ENCODE measurements around the gene FGGY. TPM values are rescaled to one million over a fixed set of nuclear protein-coding genes. Genes with fewer than 3 reads are reported as not detected.

FGGY gene
- total RNA-seq, 1 donor from 2014 or later, result 9.0 TPM

DNA sequence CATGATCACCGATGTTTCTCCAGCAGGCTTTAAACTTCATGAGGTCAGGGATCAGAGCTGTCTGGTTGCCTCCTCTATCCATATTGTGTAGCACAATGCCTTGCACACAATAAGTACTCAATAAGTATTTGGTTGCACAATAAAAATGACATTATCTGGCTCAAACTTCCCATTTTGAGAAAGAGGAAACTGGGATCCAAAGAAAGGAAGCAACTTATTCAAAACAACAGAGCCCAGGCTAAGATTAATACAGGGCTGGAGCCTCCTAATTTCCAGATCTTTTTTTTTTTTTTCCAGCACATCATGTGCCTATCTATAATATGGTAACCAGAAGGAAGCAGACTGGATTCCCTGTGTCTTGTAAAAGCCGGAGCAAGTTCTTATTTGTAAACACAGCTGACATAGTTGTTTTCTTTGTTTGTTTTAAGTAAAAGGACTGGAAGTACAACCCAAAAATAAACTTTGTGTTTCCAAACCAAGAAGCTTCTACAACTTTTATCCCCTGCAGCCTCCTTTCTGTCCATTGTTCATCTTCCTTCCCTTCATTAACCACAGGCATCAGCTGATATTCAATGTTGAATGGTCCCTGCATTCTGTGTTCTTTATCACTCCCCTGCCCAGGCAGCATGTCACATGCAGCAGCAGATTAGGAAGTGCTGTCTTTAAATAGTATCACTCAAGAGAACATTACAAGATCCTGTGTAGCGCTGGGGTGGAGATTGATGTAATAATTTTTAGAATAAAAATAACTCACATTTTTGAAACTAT lies 446.6 kb downstream of the FGGY start:
- no peak overlapping the region for H3K27ac Mint-ChIP-seq (ENCODE audit: unreplicated experiment)
- TF ChIP-seq, protein P1, sequence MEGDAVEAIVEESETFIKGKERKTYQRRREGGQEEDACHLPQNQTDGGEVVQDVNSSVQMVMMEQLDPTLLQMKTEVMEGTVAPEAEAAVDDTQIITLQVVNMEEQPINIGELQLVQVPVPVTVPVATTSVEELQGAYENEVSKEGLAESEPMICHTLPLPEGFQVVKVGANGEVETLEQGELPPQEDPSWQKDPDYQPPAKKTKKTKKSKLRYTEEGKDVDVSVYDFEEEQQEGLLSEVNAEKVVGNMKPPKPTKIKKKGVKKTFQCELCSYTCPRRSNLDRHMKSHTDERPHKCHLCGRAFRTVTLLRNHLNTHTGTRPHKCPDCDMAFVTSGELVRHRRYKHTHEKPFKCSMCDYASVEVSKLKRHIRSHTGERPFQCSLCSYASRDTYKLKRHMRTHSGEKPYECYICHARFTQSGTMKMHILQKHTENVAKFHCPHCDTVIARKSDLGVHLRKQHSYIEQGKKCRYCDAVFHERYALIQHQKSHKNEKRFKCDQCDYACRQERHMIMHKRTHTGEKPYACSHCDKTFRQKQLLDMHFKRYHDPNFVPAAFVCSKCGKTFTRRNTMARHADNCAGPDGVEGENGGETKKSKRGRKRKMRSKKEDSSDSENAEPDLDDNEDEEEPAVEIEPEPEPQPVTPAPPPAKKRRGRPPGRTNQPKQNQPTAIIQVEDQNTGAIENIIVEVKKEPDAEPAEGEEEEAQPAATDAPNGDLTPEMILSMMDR (IDR thresholded peaks at IDR 0.05), result no peak
- H3K9me3 Mint-ChIP-seq (ENCODE audit: low read depth), result no peaks in the 10 kb centered on the region
- DNase-seq (ENCODE audit: low spot score), result no peak
- H3K27me3 Mint-ChIP-seq (ENCODE audit: low read depth), result no peaks in the 10 kb centered on the region
- H3K4me1 Mint-ChIP-seq (ENCODE audit: low read depth), result peaks cover 15% of the 10 kb centered on the region
- H3K4me3 Mint-ChIP-seq (ENCODE audit: unreplicated experiment), result no peak overlapping the region
- no peaks in the 10 kb centered on the region for H3K36me3 Mint-ChIP-seq (ENCODE audit: low read depth)

DNA sequence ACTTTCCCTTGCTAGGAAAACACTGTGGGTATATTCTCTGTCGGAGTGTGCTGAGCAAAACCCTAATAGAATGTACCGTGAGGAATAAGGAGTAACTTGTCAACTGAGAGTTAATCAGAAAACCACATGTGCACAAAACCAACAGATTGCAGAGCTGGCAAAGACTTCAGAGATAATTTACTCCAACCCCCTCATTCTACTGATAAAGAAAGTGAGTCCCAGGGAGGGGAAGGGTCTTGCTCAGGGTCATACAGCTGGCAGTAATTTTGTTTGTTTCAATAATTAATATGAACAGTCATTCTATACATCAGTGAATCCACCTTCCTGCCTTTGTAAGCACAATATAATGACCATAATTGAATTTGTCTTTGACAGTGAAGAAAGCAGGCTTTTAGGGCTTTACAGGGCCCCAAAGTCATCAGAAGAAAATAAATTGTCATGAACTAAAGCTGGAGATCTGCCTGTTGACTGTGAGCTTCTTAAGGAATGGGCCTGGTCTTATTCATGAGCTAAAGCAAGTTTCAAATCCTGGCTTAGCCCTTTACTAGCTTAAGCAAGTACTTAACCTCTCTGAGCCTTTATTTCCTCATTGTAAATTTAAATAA lies 450.6 kb downstream of the FGGY start:
- Mint-ChIP-seq H3K27me3 (ENCODE audit: low read depth) (no peaks in the 10 kb centered on the region), H3K4me1 (ENCODE audit: low read depth) (peaks cover 22% of the 10 kb centered on the region), H3K27ac (ENCODE audit: unreplicated experiment) (no peak overlapping the region), H3K4me3 (ENCODE audit: unreplicated experiment) (no peak overlapping the region), H3K36me3 (ENCODE audit: low read depth) (no peaks in the 10 kb centered on the region), H3K9me3 (ENCODE audit: low read depth) (no peaks in the 10 kb centered on the region)
- TF ChIP-seq, protein P1 (IDR thresholded peaks at IDR 0.05), result no peak
- DNase-seq (ENCODE audit: low spot score), result no peak

DNA sequence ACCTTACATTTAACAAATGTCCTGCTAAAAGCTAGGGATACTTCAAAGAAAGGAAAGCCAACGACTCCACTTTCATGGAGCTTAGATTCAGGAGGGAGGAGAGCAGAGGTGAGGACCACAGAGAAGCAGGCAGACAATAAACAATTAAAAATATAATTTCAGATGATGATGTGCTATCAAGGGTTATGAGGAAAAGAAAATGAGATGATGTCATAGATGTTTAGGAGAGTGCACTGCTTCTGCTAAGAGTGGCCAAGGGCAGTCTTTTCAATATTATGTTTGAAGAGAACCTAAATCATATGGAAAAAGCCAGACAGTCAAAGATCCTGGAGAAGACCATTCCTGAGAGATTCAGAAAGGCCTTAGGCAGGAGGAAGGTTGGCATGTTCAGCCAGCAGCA lies 451.2 kb downstream of the FGGY start:
- no peak for DNase-seq (ENCODE audit: low spot score)
- TF ChIP-seq, protein P1 (IDR thresholded peaks at IDR 0.05), result no peak
- no peak overlapping the region for H3K27ac Mint-ChIP-seq (ENCODE audit: unreplicated experiment)
- H3K4me1 Mint-ChIP-seq (ENCODE audit: low read depth), result peaks cover 28% of the 10 kb centered on the region
- no peak overlapping the region for H3K4me3 Mint-ChIP-seq (ENCODE audit: unreplicated experiment)
- H3K36me3 Mint-ChIP-seq (ENCODE audit: low read depth), result no peaks in the 10 kb centered on the region
- H3K9me3 Mint-ChIP-seq (ENCODE audit: low read depth), result no peaks in the 10 kb centered on the region
- no peaks in the 10 kb centered on the region for H3K27me3 Mint-ChIP-seq (ENCODE audit: low read depth)

DNA sequence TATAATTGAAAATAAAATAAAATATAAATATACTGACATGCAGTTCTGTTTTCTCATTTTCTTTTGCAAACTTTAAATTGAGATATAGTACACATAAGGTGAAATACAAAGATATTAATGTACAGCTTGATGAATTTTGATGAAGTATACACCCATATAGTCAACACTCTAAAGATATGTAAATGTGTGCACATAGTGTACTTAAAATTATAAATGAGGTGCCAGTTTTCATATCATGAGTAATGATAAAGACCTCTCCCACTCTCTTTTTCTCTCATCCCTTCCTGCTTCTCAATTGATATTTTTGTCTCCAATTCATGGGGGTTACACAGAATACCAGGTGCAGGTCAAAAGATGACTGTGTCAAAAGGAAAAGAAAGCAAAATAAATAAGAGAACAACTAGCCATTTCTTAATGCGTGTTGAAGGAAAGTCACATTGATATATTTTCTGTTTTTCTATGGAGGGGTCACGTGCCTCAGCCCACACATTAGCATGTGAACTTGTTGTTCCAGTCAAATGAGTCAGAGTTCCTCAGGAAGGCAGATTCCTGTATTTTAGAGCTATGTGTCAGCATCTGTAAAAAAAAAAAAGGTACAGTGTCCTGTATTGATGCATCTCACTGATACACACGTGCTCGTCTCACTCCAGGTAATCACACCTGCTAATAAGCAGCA lies 453.6 kb downstream of the FGGY start:
- Mint-ChIP-seq H3K9me3 (ENCODE audit: low read depth) (no peaks in the 10 kb centered on the region), H3K4me1 (ENCODE audit: low read depth) (peaks cover 29% of the 10 kb centered on the region), H3K4me3 (ENCODE audit: unreplicated experiment) (no peak overlapping the region), H3K27me3 (ENCODE audit: low read depth) (no peaks in the 10 kb centered on the region), H3K27ac (ENCODE audit: unreplicated experiment) (peak overlapping the region; percentile 92), H3K36me3 (ENCODE audit: low read depth) (no peaks in the 10 kb centered on the region)
- TF ChIP-seq, protein P1 (IDR thresholded peaks at IDR 0.05), result no peak
- DNase-seq (ENCODE audit: low spot score), result no peak

DNA sequence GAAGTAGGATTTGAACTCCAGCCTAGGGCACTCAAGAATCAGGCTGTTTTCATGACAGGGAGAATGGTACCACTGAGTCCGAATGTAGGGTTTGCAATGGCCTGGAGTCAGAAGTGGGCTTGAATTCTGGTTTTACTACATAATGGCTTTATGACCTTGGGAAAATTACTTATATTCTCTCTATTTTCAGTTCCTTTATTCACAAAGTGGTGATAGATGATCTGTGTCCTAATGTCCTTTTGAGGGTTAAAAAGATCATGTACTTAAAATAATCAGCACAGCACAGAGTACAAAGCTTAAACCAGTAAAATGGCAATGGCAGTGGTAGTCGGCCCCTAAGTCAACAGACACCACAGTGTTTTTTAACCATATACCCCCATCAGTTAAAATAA lies 454.1 kb downstream of the FGGY start:
- Mint-ChIP-seq H3K36me3 (ENCODE audit: low read depth) (no peaks in the 10 kb centered on the region), H3K9me3 (ENCODE audit: low read depth) (no peaks in the 10 kb centered on the region), H3K27me3 (ENCODE audit: low read depth) (no peaks in the 10 kb centered on the region), H3K4me3 (ENCODE audit: unreplicated experiment) (no peak overlapping the region), H3K4me1 (ENCODE audit: low read depth) (peaks cover 35% of the 10 kb centered on the region), H3K27ac (ENCODE audit: unreplicated experiment) (peak overlapping the region; percentile 92)
- TF ChIP-seq, protein P1 (IDR thresholded peaks at IDR 0.05), result no peak
- DNase-seq (ENCODE audit: low spot score), result no peak

Measured in chondrocyte (in vitro differentiated cells).